Measurements from ENCODE around the gene SAMD8.
A peak's percentile ranks its signal among the peaks of the same experiment; 100 is the strongest.
"Not testable (repeated sequence)": the region's sequence is repeated elsewhere in the genome, so short reads cannot be mapped to it uniquely, and the experiment has no call there.

The SAMD8 gene

GRCh38 chr10:75107756-75108683 lies 3.4 kb upstream of the SAMD8 start:
- Histone ChIP-seq H3K36me3 (ENCODE audit: control insufficient read depth in 2 of 2, insufficient read depth in 2 of 2, low read length in 2 of 2) (no peaks in the 10 kb centered on the region), H3K4me1 (ENCODE audit: control insufficient read depth in 2 of 2, insufficient read depth in 2 of 2, low read length in 2 of 2) (peaks cover 4% of the 10 kb centered on the region in 2 donors), H3K4me3 (ENCODE audit: low read length in 2 of 2) (no peak overlapping the region), H3K27me3 (ENCODE audit: control insufficient read depth in 2 of 2, insufficient read depth in 2 of 2, low read length in 2 of 2) (no peaks in the 10 kb centered on the region), H3K9ac (ENCODE audit: low read depth in 1 of 2, low read length in 2 of 2) (no peak overlapping the region), H3K9me3 (ENCODE audit: control insufficient read depth in 2 of 2, low read length in 2 of 2) (no peaks in the 10 kb centered on the region), H3K27ac (ENCODE audit: low read depth in 2 of 2, low read length in 2 of 2) (no peak overlapping the region)

DNA sequence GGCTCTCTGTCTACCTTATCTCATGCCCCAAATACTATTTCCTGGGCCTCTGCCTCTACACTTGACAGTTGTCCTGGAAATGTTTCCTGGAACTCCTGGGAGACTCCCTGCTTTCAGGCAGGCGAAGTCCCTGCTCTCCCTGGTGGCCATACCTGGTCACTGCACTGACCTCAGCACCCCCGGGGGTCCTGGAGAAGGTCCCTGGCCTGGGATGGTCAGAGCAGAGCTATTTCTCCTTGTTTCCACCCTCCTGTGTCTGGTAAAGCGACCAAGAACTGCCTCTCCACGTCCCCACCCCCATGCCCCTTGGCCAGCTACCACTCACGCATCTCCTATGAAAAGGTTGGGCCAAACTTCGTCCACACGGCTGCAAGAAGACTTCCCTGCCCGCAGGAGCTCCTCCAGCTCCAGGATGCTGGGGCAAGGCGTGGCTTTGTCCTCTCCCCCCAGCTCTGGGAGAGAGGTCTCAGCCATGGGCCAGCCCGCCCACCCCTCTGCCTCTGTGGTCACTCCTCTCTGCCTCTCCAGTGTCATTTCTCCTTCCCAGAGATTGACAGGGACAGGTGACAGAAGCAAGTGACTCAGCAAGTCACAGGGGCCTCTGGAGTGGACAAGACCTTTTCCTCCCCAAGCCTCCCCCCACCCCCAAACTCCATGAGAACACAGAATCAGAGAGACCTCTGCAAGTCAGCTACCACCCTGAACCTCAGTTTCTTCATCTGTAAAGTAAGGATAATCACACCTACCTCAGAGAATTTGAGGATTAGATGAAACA lies 2.6 kb upstream of the SAMD8 start:
- H3K27me3 ChIP-seq (ENCODE audit: control insufficient read depth in 2 of 2, insufficient read depth in 2 of 2, low read length in 2 of 2): no peaks in the 10 kb centered on the region
- no peak overlapping the region for H3K9ac ChIP-seq (ENCODE audit: low read depth in 1 of 2, low read length in 2 of 2)
- H3K4me3 ChIP-seq (ENCODE audit: low read length in 2 of 2): no peak overlapping the region
- H3K9me3 ChIP-seq (ENCODE audit: control insufficient read depth in 2 of 2, low read length in 2 of 2): no peaks in the 10 kb centered on the region
- no peak overlapping the region for H3K27ac ChIP-seq (ENCODE audit: low read depth in 2 of 2, low read length in 2 of 2)
- H3K4me1 ChIP-seq (ENCODE audit: control insufficient read depth in 2 of 2, insufficient read depth in 2 of 2, low read length in 2 of 2): peaks cover 4 to 8% of the 10 kb centered on the region in 2 donors
- H3K36me3 ChIP-seq (ENCODE audit: control insufficient read depth in 2 of 2, insufficient read depth in 2 of 2, low read length in 2 of 2): no peaks in the 10 kb centered on the region

- no peaks in the 10 kb centered on the region for H3K9me3 ChIP-seq (ENCODE audit: control insufficient read depth in 2 of 2, low read length in 2 of 2)
- H3K27me3 ChIP-seq (ENCODE audit: control insufficient read depth in 2 of 2, insufficient read depth in 2 of 2, low read length in 2 of 2): no peaks in the 10 kb centered on the region
- H3K4me3 ChIP-seq (ENCODE audit: low read length in 2 of 2): no peak overlapping the region
- H3K36me3 ChIP-seq (ENCODE audit: control insufficient read depth in 2 of 2, insufficient read depth in 2 of 2, low read length in 2 of 2): no peaks in the 10 kb centered on the region
- H3K4me1 ChIP-seq (ENCODE audit: control insufficient read depth in 2 of 2, insufficient read depth in 2 of 2, low read length in 2 of 2): peaks cover 4 to 8% of the 10 kb centered on the region in 2 donors
- H3K27ac ChIP-seq (ENCODE audit: low read depth in 2 of 2, low read length in 2 of 2): no peak overlapping the region
- no peak overlapping the region for H3K9ac ChIP-seq (ENCODE audit: low read depth in 1 of 2, low read length in 2 of 2)
Measured at GRCh38 chr10:75109459-75109778, 2.0 kb upstream of the SAMD8 start.

DNA sequence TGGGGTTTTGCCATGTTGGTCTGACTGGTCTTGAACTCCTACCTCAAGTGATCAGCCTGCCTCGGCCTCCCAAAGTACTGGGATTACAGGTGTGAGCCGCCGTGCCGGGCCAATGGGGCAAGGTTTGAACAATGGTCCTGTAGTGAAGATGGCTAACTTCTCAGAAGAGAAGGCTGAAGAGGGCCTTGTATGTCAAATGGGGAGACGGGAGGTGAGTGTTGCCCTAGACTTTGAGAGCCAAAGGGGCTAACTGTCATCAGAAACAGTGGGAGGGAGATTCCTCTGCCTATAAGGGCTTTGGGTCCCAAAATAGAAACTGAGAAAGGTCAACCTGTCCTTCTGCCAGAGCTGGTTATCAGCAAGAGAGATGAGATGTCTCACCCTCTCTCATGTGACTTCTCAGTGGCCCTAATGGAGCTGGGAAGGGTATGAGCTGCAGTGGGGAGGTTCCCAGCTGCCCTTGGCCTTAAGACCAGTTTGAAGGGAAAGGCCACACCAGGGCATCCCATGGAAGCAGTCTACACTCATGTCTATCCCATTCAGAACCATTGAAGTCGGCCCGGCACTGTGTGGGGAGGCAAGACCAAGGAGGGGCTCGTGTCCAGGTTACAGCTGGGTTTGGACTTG lies 1.3 kb upstream of the SAMD8 start:
- Histone ChIP-seq H3K9ac (ENCODE audit: low read depth in 1 of 2, low read length in 2 of 2) (no peak overlapping the region), H3K4me3 (ENCODE audit: low read length in 2 of 2) (peak overlapping the region in 1 of 2 donors; percentile 96), H3K27me3 (ENCODE audit: control insufficient read depth in 2 of 2, insufficient read depth in 2 of 2, low read length in 2 of 2) (no peaks in the 10 kb centered on the region), H3K4me1 (ENCODE audit: control insufficient read depth in 2 of 2, insufficient read depth in 2 of 2, low read length in 2 of 2) (peaks cover 7 to 8% of the 10 kb centered on the region in 2 donors), H3K9me3 (ENCODE audit: control insufficient read depth in 2 of 2, low read length in 2 of 2) (no peaks in the 10 kb centered on the region), H3K27ac (ENCODE audit: low read depth in 2 of 2, low read length in 2 of 2) (peak overlapping the region in 1 of 2 donors; percentile 97), H3K36me3 (ENCODE audit: control insufficient read depth in 2 of 2, insufficient read depth in 2 of 2, low read length in 2 of 2) (no peaks in the 10 kb centered on the region)

GRCh38 chr10:75111907-75112679 lies 637 bp downstream of the SAMD8 start:
- no peaks in the 10 kb centered on the region for H3K27me3 ChIP-seq (ENCODE audit: control insufficient read depth in 2 of 2, insufficient read depth in 2 of 2, low read length in 2 of 2)
- H3K9me3 ChIP-seq (ENCODE audit: control insufficient read depth in 2 of 2, low read length in 2 of 2): no peaks in the 10 kb centered on the region
- H3K4me3 ChIP-seq (ENCODE audit: low read length in 2 of 2): peak overlapping the region; percentile 83 to 96
- peak overlapping the region; percentile 91 to 97 for H3K27ac ChIP-seq (ENCODE audit: low read depth in 2 of 2, low read length in 2 of 2)
- peaks cover 8 to 9% of the 10 kb centered on the region in 2 donors for H3K4me1 ChIP-seq (ENCODE audit: control insufficient read depth in 2 of 2, insufficient read depth in 2 of 2, low read length in 2 of 2)
- no peaks in the 10 kb centered on the region for H3K36me3 ChIP-seq (ENCODE audit: control insufficient read depth in 2 of 2, insufficient read depth in 2 of 2, low read length in 2 of 2)
- peak overlapping the region; percentile 87 to 98 for H3K9ac ChIP-seq (ENCODE audit: low read depth in 1 of 2, low read length in 2 of 2)

DNA sequence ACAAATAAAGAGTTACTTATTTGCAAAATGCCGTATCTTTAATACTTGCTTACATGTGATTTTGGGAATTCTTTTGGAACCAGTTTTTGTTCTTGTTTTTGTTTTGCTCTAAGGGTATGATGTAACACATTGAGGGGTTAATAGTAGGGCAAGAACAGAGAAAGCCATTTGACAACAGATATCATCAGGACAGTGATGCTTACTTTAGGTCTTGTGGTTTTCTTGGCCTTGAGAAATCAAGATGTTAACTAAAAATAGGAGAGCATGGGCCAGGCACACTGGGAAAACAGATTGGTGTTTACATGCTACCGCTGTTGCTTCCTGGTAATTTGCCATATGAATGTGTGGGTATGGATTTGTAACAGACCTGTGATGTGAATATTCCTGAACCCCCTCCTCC lies 3.7 kb downstream of the SAMD8 start:
- Histone ChIP-seq H3K27ac (ENCODE audit: low read depth in 2 of 2, low read length in 2 of 2) (no peak overlapping the region), H3K36me3 (ENCODE audit: control insufficient read depth in 2 of 2, insufficient read depth in 2 of 2, low read length in 2 of 2) (no peaks in the 10 kb centered on the region), H3K27me3 (ENCODE audit: control insufficient read depth in 2 of 2, insufficient read depth in 2 of 2, low read length in 2 of 2) (no peaks in the 10 kb centered on the region), H3K9ac (ENCODE audit: low read depth in 1 of 2, low read length in 2 of 2) (no peak overlapping the region), H3K4me3 (ENCODE audit: low read length in 2 of 2) (no peak overlapping the region), H3K9me3 (ENCODE audit: control insufficient read depth in 2 of 2, low read length in 2 of 2) (no peaks in the 10 kb centered on the region), H3K4me1 (ENCODE audit: control insufficient read depth in 2 of 2, insufficient read depth in 2 of 2, low read length in 2 of 2) (peaks cover 9% of the 10 kb centered on the region in 2 donors)

- not testable (repeated sequence) for H3K27ac ChIP-seq (ENCODE audit: low read depth in 2 of 2, low read length in 2 of 2); H3K9ac ChIP-seq (ENCODE audit: low read depth in 1 of 2, low read length in 2 of 2)
Measured at GRCh38 chr10:75116941-75117775, 5.7 kb downstream of the SAMD8 start.

GRCh38 chr10:75117995-75118394 lies 6.5 kb downstream of the SAMD8 start:
- Histone ChIP-seq H3K9ac (ENCODE audit: low read depth in 1 of 2, low read length in 2 of 2) (no peak overlapping the region), H3K4me3 (ENCODE audit: low read length in 2 of 2) (no peak overlapping the region), H3K9me3 (ENCODE audit: control insufficient read depth in 2 of 2, low read length in 2 of 2) (no peaks in the 10 kb centered on the region), H3K27me3 (ENCODE audit: control insufficient read depth in 2 of 2, insufficient read depth in 2 of 2, low read length in 2 of 2) (no peaks in the 10 kb centered on the region), H3K36me3 (ENCODE audit: control insufficient read depth in 2 of 2, insufficient read depth in 2 of 2, low read length in 2 of 2) (no peaks in the 10 kb centered on the region), H3K27ac (ENCODE audit: low read depth in 2 of 2, low read length in 2 of 2) (no peak overlapping the region), H3K4me1 (ENCODE audit: control insufficient read depth in 2 of 2, insufficient read depth in 2 of 2, low read length in 2 of 2) (peaks cover 5% of the 10 kb centered on the region in 2 donors)

More at GRCh38 chr10:75116941-75117775, 5.7 kb downstream of the SAMD8 start:
- H3K4me3 ChIP-seq (ENCODE audit: low read length in 2 of 2); H3K4me1 ChIP-seq (ENCODE audit: control insufficient read depth in 2 of 2, insufficient read depth in 2 of 2, low read length in 2 of 2); H3K9me3 ChIP-seq (ENCODE audit: control insufficient read depth in 2 of 2, low read length in 2 of 2); H3K36me3 ChIP-seq (ENCODE audit: control insufficient read depth in 2 of 2, insufficient read depth in 2 of 2, low read length in 2 of 2); H3K27me3 ChIP-seq (ENCODE audit: control insufficient read depth in 2 of 2, insufficient read depth in 2 of 2, low read length in 2 of 2): not testable (repeated sequence)

DNA sequence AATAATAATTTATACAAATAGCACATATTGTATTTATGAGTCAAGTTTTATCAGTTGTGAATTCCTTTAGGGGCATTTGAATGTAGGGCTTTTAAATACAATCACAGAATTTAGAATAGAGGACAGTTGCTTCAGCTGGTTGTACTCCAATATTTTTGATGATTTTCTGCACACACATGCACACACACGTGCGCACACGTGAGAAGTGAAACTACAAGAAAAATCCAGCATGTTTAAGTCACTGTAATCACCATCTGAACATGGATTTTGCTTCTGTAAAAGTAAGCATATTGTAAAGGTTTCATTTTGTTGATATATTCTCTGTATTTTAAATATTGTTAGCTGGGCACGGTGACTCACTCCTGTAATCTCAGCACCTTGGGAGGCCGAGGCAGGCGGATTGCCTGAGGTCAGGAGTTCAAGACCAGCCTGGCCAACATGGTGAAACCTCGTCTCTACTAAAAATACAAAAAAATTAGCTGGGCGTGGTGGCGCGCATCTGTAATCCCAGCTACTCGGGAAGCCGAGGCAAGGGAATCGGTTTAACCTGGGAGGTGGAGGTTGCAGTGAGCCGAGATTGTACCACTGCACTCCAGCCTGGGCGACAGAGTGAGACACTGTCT lies 8.1 kb downstream of the SAMD8 start:
- not testable (repeated sequence) for H3K9me3 ChIP-seq (ENCODE audit: control insufficient read depth in 2 of 2, low read length in 2 of 2); H3K27ac ChIP-seq (ENCODE audit: low read depth in 2 of 2, low read length in 2 of 2); H3K27me3 ChIP-seq (ENCODE audit: control insufficient read depth in 2 of 2, insufficient read depth in 2 of 2, low read length in 2 of 2); H3K4me1 ChIP-seq (ENCODE audit: control insufficient read depth in 2 of 2, insufficient read depth in 2 of 2, low read length in 2 of 2); H3K4me3 ChIP-seq (ENCODE audit: low read length in 2 of 2); H3K36me3 ChIP-seq (ENCODE audit: control insufficient read depth in 2 of 2, insufficient read depth in 2 of 2, low read length in 2 of 2); H3K9ac ChIP-seq (ENCODE audit: low read depth in 1 of 2, low read length in 2 of 2)
